Fibroblast of upper back skin (primary cell): ENCODE results near the gene CFAP119.
A peak's percentile ranks its signal among the peaks of the same experiment; 100 is the strongest.
"Not testable (repeated sequence)": the region's sequence is repeated elsewhere in the genome, so short reads cannot be mapped to it uniquely, and the experiment has no call there.

Experiments used
- DNase-seq: peaks from one replicate; pipeline ENCODE4 v3.0.0-alpha.2; 2013

Gene CFAP119

GRCh38 chr16:30761928-30762902, at the start of gene CFAP119, which contains the start of gene RNF40:
Gene CFAP119 (minus strand): TSS chr16:30762062. CDS start chr16:30761748, 314 bp downstream.
Gene RNF40 (plus strand): TSS chr16:30762322. CDS start chr16:30762546, 224 bp downstream.
- DNase-seq: peak; percentile 98

- not testable (repeated sequence) for DNase-seq
These were observed 47.8 kb upstream of the CFAP119 start for GRCh38 chr16:30809675-30810074.

- not testable (repeated sequence) for DNase-seq
These were observed 47.1 kb upstream of the CFAP119 start for GRCh38 chr16:30808890-30809426.

GRCh38 chr16:30808146-30808545, 46.3 kb upstream of the CFAP119 start:
- DNase-seq: no peak

GRCh38 chr16:30805370-30806169, 43.7 kb upstream of the CFAP119 start:
- peak; percentile 77 for DNase-seq

- DNase-seq: no peak
These were observed 43.2 kb upstream of the CFAP119 start for GRCh38 chr16:30805056-30805369.

- DNase-seq: no peak
These were observed 41.1 kb upstream of the CFAP119 start for GRCh38 chr16:30802936-30803335.

GRCh38 chr16:30797670-30798309, 35.9 kb upstream of the CFAP119 start:
- DNase-seq: no peak

- DNase-seq: no peak
These were observed 32.8 kb upstream of the CFAP119 start for GRCh38 chr16:30794634-30795033.

- DNase-seq: no peak
These were observed 31.7 kb upstream of the CFAP119 start for GRCh38 chr16:30793508-30794069.

- no peak for DNase-seq
These were observed 25.9 kb upstream of the CFAP119 start for GRCh38 chr16:30787613-30788378.

GRCh38 chr16:30786936-30787612, 25.2 kb upstream of the CFAP119 start, which contains the start of gene ZNF629:
Gene ZNF629 (minus strand): TSS chr16:30787205. CDS start chr16:30784482, 2,723 bp downstream.
- peak; percentile 70 for DNase-seq

- peak; percentile 54 for DNase-seq
These were observed 24.5 kb upstream of the CFAP119 start for GRCh38 chr16:30786115-30786935.

- DNase-seq: no peak
These were observed 23.6 kb upstream of the CFAP119 start for GRCh38 chr16:30785126-30786106.

GRCh38 chr16:30784215-30784614, 22.4 kb upstream of the CFAP119 start:
- no peak for DNase-seq

- DNase-seq: no peak
These were observed 21.6 kb upstream of the CFAP119 start for GRCh38 chr16:30783280-30784109.

GRCh38 chr16:30782486-30783279, 20.8 kb upstream of the CFAP119 start:
- DNase-seq: no peak
